HCT116 (cell line): ENCODE data around the gene HNF4A.

Source experiments
- ATF3 ChIP-seq: IDR thresholded peaks from 2 replicates; pipeline ENCODE4 v1.6.1; 2012
- EGR1 ChIP-seq: IDR thresholded peaks from 2 replicates; pipeline ENCODE4 v1.6.1; 2012; ENCODE audit warnings: low read depth
- EZH2 ChIP-seq: fragments of 200-600 bp; sonication (generic); IDR thresholded peaks from 2 replicates; pipeline ENCODE4 v1.6.1; 2017; ENCODE audit warnings: antibody characterized with exemption, mixed run types
- FOSL1 ChIP-seq: IDR thresholded peaks from 2 replicates; pipeline ENCODE4 v1.6.1; 2012; ENCODE audit warnings: low read depth
- JUND ChIP-seq: IDR thresholded peaks from 2 replicates; pipeline ENCODE4 v1.6.1; 2012
- POLR2A ChIP-seq: IDR thresholded peaks from 2 replicates; pipeline ENCODE4 v1.7.0; 2011; ENCODE audit warnings: borderline replicate concordance; ENCODE audit not compliant: insufficient read depth, insufficient read length; ENCODE audit errors: extremely low read depth
- POLR2AphosphoS5 ChIP-seq: IDR thresholded peaks from 2 replicates; pipeline ENCODE4 v1.6.1; 2011; ENCODE audit warnings: mild to moderate bottlenecking, low read depth, low read length, moderate library complexity
- RAD21 ChIP-seq: IDR thresholded peaks from 2 replicates; pipeline ENCODE4 v1.6.1; 2012; ENCODE audit warnings: low read depth, mild to moderate bottlenecking
- TCF7L2 ChIP-seq: IDR thresholded peaks from 2 replicates; pipeline ENCODE4 v1.7.0; 2011; ENCODE audit warnings: borderline replicate concordance, inconsistent platforms; ENCODE audit not compliant: insufficient read depth, insufficient read length; ENCODE audit errors: extremely low read depth
- ZNF274 ChIP-seq: fragments of 200-500 bp; sonication (Bioruptor generic); IDR thresholded peaks from 2 replicates; pipeline ENCODE4 v1.6.1; 2014; ENCODE audit warnings: mild to moderate bottlenecking, low read depth, low read length, inconsistent platforms
- TF ChIP-seq, protein P1 (sequence below), 3 experiments: fragments of 200-600 bp in 1 of 3; sonication (generic) in 1 of 3; IDR thresholded peaks in 2 of 3; conservative IDR thresholded peaks in 1 of 3; 2 replicates each; pipeline ENCODE4 v1.5.1; 2012 to 2017; ENCODE audit warnings: low read depth in 2 of 3, low read length in 2 of 3, antibody characterized with exemption in 1 of 3, borderline replicate concordance in 1 of 3, control low read depth in 1 of 3, mild to moderate bottlenecking in 1 of 3, mixed read lengths in 1 of 3, mixed run types in 1 of 3, moderate library complexity in 1 of 3; ENCODE audit not compliant: insufficient read depth in 1 of 3
- TF ChIP-seq, protein P2 (sequence below): IDR thresholded peaks from 2 replicates; pipeline ENCODE4 v1.6.1; 2012; ENCODE audit warnings: low read depth

DNA sequence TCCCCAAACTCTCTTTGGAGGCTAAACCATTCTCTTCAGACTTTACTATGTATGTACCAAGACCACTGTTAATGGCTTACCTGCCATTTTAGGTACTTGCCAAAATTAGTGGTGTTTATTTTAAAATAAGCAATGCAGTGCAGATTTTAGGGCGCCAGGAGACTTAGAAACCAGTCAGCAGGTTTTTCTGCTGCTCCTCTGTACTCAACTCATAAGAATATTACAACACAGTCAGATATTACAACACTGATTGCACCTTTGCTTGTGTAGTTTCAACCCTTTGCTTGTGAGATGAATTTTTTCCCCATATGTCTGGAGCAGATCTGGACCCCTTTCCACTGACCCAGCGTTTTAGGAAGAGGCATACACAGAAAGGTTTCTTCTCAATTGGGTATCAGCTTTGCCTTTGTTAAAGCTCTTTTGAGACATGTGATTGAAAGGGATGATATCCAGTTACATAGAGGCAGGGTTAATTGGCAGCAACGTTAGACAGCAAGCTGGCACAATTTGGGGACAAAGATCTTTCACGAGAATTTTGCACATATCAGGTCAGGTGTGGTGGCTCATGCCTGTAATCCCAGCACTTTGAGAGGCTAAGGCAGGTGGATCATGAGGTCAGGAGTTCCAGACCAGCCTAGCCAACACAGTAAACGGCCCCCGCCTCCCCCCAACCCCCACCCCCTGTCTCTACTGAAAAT lies 126.4 kb downstream of the HNF4A start:
- TF ChIP-seq EZH2 (no peak), POLR2AphosphoS5 (no peak), ATF3 (no peak), FOSL1 (no peak), JUND (no peak), TCF7L2 (no peak), ZNF274 (no peak), RAD21 (no peak), POLR2A (no peak), EGR1 (no peak)
- TF ChIP-seq, protein P1, sequence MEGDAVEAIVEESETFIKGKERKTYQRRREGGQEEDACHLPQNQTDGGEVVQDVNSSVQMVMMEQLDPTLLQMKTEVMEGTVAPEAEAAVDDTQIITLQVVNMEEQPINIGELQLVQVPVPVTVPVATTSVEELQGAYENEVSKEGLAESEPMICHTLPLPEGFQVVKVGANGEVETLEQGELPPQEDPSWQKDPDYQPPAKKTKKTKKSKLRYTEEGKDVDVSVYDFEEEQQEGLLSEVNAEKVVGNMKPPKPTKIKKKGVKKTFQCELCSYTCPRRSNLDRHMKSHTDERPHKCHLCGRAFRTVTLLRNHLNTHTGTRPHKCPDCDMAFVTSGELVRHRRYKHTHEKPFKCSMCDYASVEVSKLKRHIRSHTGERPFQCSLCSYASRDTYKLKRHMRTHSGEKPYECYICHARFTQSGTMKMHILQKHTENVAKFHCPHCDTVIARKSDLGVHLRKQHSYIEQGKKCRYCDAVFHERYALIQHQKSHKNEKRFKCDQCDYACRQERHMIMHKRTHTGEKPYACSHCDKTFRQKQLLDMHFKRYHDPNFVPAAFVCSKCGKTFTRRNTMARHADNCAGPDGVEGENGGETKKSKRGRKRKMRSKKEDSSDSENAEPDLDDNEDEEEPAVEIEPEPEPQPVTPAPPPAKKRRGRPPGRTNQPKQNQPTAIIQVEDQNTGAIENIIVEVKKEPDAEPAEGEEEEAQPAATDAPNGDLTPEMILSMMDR (IDR thresholded peaks at IDR 0.05 in 2 of 3, conservative IDR thresholded peaks at IDR 0.05 in 1 of 3; ENCODE audit: borderline replicate concordance in 1 of 3, insufficient read depth in 1 of 3, low read depth in 2 of 3, low read length in 2 of 3), result no peak
- TF ChIP-seq, protein P2, sequence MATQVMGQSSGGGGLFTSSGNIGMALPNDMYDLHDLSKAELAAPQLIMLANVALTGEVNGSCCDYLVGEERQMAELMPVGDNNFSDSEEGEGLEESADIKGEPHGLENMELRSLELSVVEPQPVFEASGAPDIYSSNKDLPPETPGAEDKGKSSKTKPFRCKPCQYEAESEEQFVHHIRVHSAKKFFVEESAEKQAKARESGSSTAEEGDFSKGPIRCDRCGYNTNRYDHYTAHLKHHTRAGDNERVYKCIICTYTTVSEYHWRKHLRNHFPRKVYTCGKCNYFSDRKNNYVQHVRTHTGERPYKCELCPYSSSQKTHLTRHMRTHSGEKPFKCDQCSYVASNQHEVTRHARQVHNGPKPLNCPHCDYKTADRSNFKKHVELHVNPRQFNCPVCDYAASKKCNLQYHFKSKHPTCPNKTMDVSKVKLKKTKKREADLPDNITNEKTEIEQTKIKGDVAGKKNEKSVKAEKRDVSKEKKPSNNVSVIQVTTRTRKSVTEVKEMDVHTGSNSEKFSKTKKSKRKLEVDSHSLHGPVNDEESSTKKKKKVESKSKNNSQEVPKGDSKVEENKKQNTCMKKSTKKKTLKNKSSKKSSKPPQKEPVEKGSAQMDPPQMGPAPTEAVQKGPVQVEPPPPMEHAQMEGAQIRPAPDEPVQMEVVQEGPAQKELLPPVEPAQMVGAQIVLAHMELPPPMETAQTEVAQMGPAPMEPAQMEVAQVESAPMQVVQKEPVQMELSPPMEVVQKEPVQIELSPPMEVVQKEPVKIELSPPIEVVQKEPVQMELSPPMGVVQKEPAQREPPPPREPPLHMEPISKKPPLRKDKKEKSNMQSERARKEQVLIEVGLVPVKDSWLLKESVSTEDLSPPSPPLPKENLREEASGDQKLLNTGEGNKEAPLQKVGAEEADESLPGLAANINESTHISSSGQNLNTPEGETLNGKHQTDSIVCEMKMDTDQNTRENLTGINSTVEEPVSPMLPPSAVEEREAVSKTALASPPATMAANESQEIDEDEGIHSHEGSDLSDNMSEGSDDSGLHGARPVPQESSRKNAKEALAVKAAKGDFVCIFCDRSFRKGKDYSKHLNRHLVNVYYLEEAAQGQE, result no peak
